Adrenal gland (tissue), 12 donors: ENCODE measurements around the gene C3orf22. TPM values are rescaled to one million over a fixed set of nuclear protein-coding genes. Genes with fewer than 3 reads are reported as not detected.

Experiments
- DNase-seq, 7 donors: peaks; one replicate each; pipeline ENCODE4 v3.0.0-alpha.2; 2019 to 2020
- H3K27ac ChIP-seq, 5 donors: fragments of 200-600 bp; sonication (generic) in 4 of 5; 1 replicate in 3 of 5; 2 replicates in 2 of 5; pipeline versions ENCODE4 v1.5.1 to v1.8.0; 2016 to 2020; ENCODE audit warnings: mild to moderate bottlenecking in 1 of 5
- H3K27me3 ChIP-seq: fragments of 200-600 bp; 2 replicates; pipeline ENCODE4 v1.8.0; 2021
- H3K36me3 ChIP-seq, 2 donors: fragments of 200-600 bp; replicated peaks in 1 of 2; 1 replicate in 1 of 2; 2 replicates in 1 of 2; pipeline versions ENCODE4 v1.5.1 to v1.8.0; 2018 to 2022
- H3K4me1 ChIP-seq, 2 donors: fragments of 200-600 bp; replicated peaks in 1 of 2; 1 replicate in 1 of 2; 2 replicates in 1 of 2; pipeline versions ENCODE4 v1.5.1 to v1.8.0; 2018 to 2021
- H3K4me3 ChIP-seq, 4 donors: fragments of 200-600 bp; sonication (generic) in 3 of 4; one replicate each; pipeline ENCODE4 v1.5.1; 2016 to 2018
- H3K9me3 ChIP-seq, 3 donors: fragments of 200-600 bp; sonication (generic) in 1 of 3; replicated peaks in 1 of 3; 1 replicate in 2 of 3; 2 replicates in 1 of 3; pipeline versions ENCODE4 v1.5.1 to v1.8.0; 2016 to 2021
- POLR2A ChIP-seq, 2 donors: fragments of 450-650 bp; IDR thresholded peaks; one replicate each; pipeline ENCODE4 v1.6.1; 2017; ENCODE audit warnings: antibody characterized with exemption in 2 of 2, mild to moderate bottlenecking in 2 of 2, moderate library complexity in 1 of 2
- WGBS, 4 donors: extraction: QIAGEN DNeasy Blood & Tissue Kit in 2 of 4; methylation state at CpG; one replicate each; pipeline versions ENCODE4 v1.1.5 to v1.1.7; 2013 to 2017; 5-methylcytosine and 5-hydroxymethylcytosine counted together
- intact Hi-C, 2 donors: fragments of 100-400 bp; cut with DNase I; formaldehyde crosslinking; loops; one replicate each; pipeline versions ENCODE4 v1.14.1 to v1.15.0; 2022 to 2023
- polyA plus RNA-seq, 3 donors: library from polyadenylated mRNA; stranded (reverse); fragments of 200-250 nt in 2 of 3; fragments of 350-450 nt in 1 of 3; fragmentation: Illumina TruSeq in 1 of 3; extraction: RNeasy Lipid Tissue Mini Kit (QIAGEN cat#74804) in 1 of 3; gene quantifications; one replicate each; pipeline ENCODE4 v1.2.3, GENCODE V29; 2013 to 2014
- total RNA-seq, 9 donors: library from RNA; depleted of rRNA in 4 of 9; stranded (reverse); fragments of >200 nt in 4 of 9; fragments of 120-200 nt in 1 of 9; fragmentation: NEBNext Ultra II Directional in 1 of 9; extraction: Animal tissue kit (Norgen Biotek cat#: 25700) in 1 of 9; gene quantifications; one replicate each; pipeline versions ENCODE4 v1.1.0 to v1.2.4, GENCODE V29; 2013 to 2023
- TF ChIP-seq, protein P1 (sequence below), 6 experiments: fragments of 450-650 bp in 4 of 6; fragments of 200-600 bp in 2 of 6; sonication (generic) in 1 of 6; IDR thresholded peaks; 1 replicate in 5 of 6; 2 replicates in 1 of 6; pipeline versions ENCODE4 v1.5.1 to v1.8.0; 2016 to 2021; ENCODE audit warnings: antibody characterized with exemption in 6 of 6, mild to moderate bottlenecking in 2 of 6, moderate library complexity in 1 of 6
- donor health status: healthy with polysubstance abuse.
- donor health status: Bipolar disorder and iron deficiency.
- donor health status: DM: yes; HTN: yes; CAD: no.
- donor health status: DM: no; HTN: no; CAD: no.
- donor health status: DM: no; HTN: no; CAD: no.
- donor health status: DM: yes; HTN: yes; CAD: no.

The C3orf22 gene
- total and polyA plus RNA-seq, 12 donors, result not detected

DNA sequence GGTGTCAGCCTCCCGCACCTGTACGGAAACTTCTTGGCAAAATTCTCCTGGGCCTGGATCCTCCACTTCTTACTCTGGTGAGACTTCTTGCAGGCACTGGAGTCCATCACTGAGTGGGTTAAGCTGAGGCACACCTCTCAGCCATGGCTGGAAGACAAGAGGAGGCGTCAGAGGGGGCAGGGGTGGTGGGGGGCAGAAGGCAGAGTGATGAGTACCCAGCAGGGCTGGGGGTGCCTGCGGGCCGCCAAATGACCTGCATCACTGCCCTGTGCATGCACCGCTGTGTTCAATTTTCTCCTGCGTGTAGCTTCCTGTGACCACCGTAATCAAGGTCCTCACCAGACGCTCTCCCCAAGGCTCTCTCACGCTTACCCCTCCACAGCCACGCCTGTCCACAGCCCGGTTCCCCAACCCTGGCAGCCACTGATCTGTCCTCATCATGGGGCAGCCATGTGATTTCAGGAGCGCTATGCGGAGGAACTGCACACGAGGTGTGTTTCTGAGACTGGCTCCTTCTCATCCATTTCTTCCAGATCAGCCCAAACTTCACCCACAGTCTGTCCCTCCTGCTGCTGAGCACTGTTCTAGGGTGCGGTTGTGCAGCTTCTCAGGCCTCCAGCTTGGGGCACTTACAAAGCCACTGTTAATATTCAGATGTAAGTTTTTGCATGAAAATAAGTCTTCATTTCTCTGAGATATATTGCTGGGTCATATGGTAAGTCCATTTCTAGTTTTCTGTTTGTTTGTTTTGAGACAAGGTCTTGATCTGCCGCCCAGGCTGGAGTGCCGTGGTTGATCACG is 5.2 kb downstream of the C3orf22 start:
- no peaks in the 10 kb centered on the region for H3K36me3 ChIP-seq
- 73 to 80% (median 78%) methylated on average over 19 of the region's 19 CpGs for WGBS, 4 donors
- no peak overlapping the region for H3K27ac ChIP-seq
- no peak for TF ChIP-seq POLR2A (IDR thresholded peaks at IDR 0.05)
- TF ChIP-seq, protein P1, sequence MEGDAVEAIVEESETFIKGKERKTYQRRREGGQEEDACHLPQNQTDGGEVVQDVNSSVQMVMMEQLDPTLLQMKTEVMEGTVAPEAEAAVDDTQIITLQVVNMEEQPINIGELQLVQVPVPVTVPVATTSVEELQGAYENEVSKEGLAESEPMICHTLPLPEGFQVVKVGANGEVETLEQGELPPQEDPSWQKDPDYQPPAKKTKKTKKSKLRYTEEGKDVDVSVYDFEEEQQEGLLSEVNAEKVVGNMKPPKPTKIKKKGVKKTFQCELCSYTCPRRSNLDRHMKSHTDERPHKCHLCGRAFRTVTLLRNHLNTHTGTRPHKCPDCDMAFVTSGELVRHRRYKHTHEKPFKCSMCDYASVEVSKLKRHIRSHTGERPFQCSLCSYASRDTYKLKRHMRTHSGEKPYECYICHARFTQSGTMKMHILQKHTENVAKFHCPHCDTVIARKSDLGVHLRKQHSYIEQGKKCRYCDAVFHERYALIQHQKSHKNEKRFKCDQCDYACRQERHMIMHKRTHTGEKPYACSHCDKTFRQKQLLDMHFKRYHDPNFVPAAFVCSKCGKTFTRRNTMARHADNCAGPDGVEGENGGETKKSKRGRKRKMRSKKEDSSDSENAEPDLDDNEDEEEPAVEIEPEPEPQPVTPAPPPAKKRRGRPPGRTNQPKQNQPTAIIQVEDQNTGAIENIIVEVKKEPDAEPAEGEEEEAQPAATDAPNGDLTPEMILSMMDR (IDR thresholded peaks at IDR 0.05), result no peak
- no peaks in the 10 kb centered on the region for H3K27me3 ChIP-seq
- intact Hi-C loops, result no loop called here
- no peaks in the 10 kb centered on the region for H3K4me1 ChIP-seq
- H3K4me3 ChIP-seq, result no peak overlapping the region
- no peaks in the 10 kb centered on the region for H3K9me3 ChIP-seq
- peak in 1 of 7 donors; percentile 14 for DNase-seq

DNA sequence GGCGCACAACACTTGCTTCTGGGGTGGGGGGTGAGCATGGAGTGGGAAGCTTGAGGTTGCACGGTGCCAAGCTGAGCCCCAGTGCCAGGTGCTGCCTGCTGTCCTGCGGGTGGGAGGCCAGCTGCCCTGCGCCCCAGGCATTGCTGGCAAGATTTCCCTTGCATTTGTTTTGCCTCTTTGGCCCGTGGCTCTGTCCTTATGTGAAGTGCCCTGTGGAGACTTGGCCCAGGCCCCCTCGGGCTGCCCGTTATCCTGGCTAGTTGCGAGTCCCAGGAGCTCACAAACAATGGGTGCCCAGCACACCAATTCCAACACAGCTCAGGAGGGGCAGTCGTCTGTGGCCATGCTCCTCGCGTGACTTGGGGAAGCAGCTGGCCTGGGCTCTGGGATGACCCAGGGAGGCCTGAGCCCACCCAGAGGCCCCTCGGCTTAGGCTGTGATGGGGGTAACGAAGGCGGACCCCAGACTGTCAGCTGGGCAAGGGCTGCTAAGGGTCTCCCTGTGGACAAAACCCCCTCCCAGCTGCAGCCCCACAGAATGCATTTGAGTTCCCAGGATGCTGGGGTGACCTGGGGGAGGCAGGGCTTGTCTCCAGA is 5.9 kb downstream of the C3orf22 start:
- H3K4me1 ChIP-seq, result no peaks in the 10 kb centered on the region
- H3K9me3 ChIP-seq, result no peaks in the 10 kb centered on the region
- H3K4me3 ChIP-seq, result no peak overlapping the region
- TF ChIP-seq, protein P1 (IDR thresholded peaks at IDR 0.05), result no peak
- no peak for TF ChIP-seq POLR2A (IDR thresholded peaks at IDR 0.05)
- 75 to 89% (median 82%) methylated on average over 2 to 14 of the region's 14 CpGs for WGBS, 4 donors
- intact Hi-C loops, result no loop called here
- no peak overlapping the region for H3K27ac ChIP-seq
- no peaks in the 10 kb centered on the region for H3K27me3 ChIP-seq
- DNase-seq, result peak in 2 of 7 donors; percentile 5 to 41
- no peaks in the 10 kb centered on the region for H3K36me3 ChIP-seq

DNA sequence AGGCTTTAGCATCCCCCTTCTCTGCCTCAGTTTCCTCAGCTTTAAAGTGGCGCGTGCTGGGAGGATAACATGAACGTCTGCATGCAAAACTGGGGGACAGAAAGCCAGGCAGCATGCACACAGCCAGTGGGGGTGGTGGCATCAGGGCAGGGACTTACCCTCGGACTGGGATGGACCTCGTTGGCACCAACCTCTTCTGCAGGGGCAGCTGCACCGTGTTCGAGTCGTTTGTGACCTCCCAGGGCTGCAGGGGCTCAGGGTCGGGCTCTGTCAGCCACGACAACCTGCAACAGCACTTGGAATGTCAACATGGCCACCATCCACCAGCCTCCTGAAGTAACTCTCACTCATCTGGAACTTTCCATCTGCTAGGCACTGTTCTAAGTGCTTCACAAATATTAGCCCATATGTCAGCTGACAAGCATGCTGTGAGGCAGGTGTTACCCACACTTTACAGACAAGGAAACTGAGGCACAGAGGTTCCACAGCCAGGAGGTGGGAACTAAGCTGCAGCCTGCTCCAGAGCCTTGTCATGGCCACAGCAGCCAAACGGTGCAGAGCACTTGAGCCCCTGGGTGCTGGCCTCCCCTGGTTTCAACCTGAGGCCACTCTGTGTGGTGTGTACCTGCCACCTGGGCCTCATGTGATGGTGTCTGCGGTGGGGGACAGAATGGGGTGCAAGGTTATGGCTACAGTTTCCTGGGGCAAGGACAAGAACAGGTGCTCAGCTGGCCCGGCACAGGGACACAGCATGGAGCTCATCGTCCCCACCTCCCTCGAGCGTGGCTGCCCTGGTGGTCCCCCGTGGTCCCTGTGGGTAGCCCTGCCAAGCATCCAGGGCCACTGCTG is 6.7 kb downstream of the C3orf22 start:
- H3K4me1 ChIP-seq, result no peaks in the 10 kb centered on the region
- H3K36me3 ChIP-seq, result no peaks in the 10 kb centered on the region
- no peaks in the 10 kb centered on the region for H3K27me3 ChIP-seq
- 68 to 76% (median 73%) methylated on average over 6 to 17 of the region's 17 CpGs for WGBS, 4 donors
- no peaks in the 10 kb centered on the region for H3K9me3 ChIP-seq
- DNase-seq, result peak in 3 of 7 donors; percentile 9 to 27 (median 10)
- H3K4me3 ChIP-seq, result no peak overlapping the region
- intact Hi-C loops, result no loop called here
- TF ChIP-seq, protein P1 (IDR thresholded peaks at IDR 0.05), result no peak
- TF ChIP-seq POLR2A (IDR thresholded peaks at IDR 0.05), result no peak
- no peak overlapping the region for H3K27ac ChIP-seq
